Fibroblast of mammary gland (primary cell): Measurements from ENCODE around the gene MPO.

Source experiments
- DNase-seq: peaks from one replicate; pipeline ENCODE4 v3.0.0-alpha.2; 2010; ENCODE audit warnings: low read depth
- H3K4me3 ChIP-seq: 2 replicates; pipeline ENCODE4 v1.5.1; 2011; ENCODE audit warnings: low read depth, mild to moderate bottlenecking, low read length, moderate library complexity; ENCODE audit not compliant: control insufficient read depth
- TF ChIP-seq, protein P1 (sequence below): conservative IDR thresholded peaks from 2 replicates; pipeline ENCODE4 v1.5.1; 2011; ENCODE audit warnings: low read depth, low read length, inconsistent platforms; ENCODE audit not compliant: control insufficient read depth, insufficient read depth

MPO gene

DNA sequence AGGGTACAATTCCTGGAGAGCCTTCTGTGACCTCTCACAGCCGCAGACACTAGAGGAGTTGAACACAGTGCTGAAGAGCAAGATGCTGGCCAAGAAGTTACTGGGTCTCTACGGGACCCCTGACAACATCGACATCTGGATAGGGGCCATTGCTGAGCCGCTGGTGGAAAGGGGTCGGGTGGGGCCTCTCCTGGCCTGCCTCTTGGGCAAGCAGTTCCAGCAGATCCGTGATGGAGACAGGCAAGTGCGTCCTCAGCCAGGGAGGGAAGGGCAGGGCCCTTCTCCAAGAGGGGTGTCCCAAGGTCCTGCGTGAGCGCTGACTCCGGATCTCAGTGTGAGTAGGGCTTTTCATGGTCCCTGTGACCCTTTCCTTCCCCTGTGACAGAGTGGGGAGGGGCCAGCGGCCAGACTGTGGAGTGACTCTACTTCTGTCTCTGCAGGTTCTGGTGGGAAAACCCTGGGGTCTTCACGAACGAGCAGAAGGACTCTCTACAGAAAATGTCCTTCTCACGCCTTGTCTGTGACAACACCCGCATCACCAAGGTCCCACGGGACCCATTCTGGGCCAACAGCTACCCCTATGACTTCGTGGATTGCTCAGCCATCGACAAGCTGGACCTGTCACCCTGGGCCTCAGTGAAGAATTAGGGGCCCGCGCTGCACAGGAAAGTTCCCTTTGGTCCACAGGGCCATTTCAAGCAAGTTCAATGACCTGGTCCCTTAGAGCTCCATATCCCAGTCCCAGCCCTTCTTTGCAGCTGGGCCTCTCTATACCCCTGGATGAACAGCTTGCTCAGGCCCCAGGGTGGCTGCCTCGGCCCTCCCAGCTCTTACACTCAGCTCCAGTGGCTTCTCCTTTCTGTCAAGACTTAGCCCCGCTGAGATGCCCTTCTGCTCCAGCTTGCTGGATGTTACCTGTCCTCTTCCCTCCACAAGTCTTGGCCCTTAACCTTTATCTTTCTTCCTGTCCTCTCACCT is 13.1 kb downstream of the MPO start:
- H3K4me3 ChIP-seq, result no peak overlapping the region
- TF ChIP-seq, protein P1, sequence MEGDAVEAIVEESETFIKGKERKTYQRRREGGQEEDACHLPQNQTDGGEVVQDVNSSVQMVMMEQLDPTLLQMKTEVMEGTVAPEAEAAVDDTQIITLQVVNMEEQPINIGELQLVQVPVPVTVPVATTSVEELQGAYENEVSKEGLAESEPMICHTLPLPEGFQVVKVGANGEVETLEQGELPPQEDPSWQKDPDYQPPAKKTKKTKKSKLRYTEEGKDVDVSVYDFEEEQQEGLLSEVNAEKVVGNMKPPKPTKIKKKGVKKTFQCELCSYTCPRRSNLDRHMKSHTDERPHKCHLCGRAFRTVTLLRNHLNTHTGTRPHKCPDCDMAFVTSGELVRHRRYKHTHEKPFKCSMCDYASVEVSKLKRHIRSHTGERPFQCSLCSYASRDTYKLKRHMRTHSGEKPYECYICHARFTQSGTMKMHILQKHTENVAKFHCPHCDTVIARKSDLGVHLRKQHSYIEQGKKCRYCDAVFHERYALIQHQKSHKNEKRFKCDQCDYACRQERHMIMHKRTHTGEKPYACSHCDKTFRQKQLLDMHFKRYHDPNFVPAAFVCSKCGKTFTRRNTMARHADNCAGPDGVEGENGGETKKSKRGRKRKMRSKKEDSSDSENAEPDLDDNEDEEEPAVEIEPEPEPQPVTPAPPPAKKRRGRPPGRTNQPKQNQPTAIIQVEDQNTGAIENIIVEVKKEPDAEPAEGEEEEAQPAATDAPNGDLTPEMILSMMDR, result no peak
- no peak for DNase-seq

DNA sequence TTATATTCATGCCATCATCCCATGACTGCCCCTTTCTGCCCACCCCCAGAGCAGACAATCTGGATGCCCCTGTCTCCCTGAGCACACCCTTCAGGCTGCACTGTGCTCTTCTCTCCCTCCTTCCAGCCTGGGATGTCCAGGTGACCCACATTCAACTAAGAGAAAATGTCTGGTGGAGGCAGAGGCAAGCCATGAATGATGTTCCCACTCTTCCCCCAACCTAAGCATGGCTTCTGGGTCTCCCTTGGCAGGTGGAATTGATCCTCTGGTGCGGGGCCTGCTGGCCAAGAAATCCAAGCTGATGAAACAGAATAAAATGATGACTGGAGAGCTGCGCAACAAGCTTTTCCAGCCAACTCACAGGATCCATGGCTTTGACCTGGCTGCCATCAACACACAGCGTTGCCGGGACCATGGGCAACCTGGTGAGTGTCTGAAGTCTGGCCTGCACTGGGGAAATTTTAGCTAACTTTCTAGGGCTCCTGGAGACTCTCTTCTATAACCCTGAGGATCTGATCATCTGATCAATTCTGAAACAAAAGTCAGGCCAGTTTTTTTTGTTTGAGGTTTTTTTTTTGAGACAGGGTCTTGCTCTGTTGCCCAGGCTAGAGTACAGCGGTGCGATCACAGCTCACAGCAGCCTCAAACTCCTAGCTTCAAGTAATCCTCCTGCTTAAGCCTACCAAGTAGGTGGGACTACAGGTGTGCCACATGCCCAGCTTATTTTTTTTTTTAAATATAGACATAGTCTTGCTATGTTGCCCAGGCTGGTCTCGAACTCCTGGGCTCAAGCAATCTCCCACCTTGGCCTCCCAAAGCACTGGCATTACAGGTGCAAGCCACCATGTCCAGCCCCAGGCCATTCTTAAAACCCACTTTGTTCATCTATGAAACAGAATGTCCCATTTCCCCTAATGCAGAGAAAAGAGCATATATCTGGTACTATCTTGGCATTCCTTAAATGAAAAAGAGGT is 14.5 kb downstream of the MPO start:
- TF ChIP-seq, protein P1, result no peak
- H3K4me3 ChIP-seq, result no peak overlapping the region
- no peak for DNase-seq

DNA sequence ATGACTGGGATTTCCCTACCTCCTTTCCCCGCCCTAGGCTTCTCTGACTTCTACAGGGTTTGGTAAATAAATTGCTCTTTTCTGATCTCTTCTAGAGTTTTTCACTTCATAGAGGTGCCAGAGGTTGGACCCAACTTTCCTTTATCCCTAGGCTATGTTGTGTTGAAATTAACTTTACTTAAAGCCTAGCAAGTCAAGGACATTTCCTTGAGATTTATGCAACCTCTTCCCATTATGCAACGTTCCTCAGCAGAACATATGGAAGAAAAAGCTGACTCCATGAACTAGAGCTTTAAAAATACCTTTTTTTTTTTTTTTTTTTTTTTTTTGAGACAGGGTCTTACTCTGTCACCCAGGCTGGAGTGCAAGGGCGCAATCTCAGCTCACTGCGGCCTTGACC is 15.5 kb downstream of the MPO start:
- TF ChIP-seq, protein P1, result no peak
- no peak for DNase-seq
- no peak overlapping the region for H3K4me3 ChIP-seq

DNA sequence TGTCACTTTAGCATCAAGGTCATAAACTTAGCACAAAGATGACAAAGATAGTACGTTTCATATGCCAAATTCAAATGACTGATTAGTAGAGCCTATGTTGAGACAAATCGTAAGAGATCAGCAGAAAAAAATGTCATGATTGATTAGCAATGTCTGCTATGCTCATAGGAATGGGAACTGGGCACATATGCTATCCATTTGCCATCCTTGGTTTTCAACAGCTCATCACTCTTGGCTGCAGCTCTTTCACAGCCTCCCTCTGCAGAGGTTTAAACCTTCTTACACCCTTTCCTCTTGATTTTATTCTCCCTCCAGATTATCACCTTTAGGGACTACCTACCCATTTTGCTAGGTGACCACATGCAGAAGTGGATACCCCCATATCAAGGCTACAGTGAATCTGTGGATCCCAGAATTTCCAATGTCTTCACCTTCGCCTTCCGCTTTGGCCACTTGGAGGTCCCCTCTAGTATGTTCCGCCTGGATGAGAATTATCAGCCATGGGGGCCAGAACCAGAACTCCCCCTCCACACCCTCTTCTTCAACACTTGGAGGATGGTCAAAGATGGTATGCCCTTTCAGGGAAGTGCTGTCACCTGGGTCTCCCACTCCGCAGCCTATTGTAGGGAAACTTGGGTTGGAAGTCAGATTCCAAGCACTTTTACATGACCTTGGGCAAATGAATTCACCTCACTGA is 16.2 kb downstream of the MPO start:
- DNase-seq, result no peak
- TF ChIP-seq, protein P1, result no peak

DNA sequence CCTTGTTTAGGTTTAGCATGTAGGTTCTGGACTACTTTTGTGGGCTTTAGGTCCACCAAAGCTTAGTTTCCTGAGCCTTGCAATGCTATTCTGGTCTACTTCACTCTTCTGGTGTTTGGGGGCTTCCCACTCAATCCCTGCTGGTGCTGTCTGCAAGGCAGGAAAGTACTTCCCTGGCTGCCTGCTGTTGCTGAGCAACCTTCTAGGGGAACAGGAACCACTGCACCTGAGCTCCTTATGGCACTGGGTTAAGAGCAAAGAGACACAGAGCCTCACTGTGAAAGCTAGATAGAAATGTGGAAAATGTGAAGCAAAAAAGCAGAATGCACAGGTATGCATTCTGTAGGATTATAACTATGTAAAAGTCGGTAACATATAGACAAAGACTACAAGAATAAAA is 17.0 kb downstream of the MPO start:
- no peak for DNase-seq
- TF ChIP-seq, protein P1, result no peak
- H3K4me3 ChIP-seq, result no peak overlapping the region

More for the DNA sequence above, 16.2 kb downstream of the MPO start:
- no peak overlapping the region for H3K4me3 ChIP-seq

DNA sequence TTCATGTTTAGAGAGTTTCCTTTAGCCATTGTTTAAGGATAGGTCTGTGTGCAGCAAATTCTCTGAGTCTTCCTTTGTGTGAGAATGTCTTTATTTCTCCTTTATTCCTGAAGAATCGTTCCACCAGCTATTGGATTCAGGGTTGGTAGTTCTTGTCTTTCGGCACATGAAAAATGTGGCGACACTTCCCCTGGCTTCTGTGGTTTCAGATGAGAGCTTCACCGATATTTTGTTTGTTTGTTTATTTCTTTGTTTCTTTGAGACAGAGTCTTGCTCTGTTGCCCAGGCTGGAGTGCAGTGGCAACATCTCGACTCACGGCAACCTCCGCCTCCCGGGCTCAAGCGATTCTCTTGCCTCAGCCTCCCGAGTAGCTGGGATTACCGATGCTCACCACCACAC is 18.6 kb downstream of the MPO start:
- H3K4me3 ChIP-seq, result no peak overlapping the region
- TF ChIP-seq, protein P1, result no peak
- no peak for DNase-seq
